Stimulated activated CD8-positive, alpha-beta memory T cell treated with anti-CD3 and anti-CD28 coated beads, Interleukin-4, amount 100 ng/mL, for 4 hours (primary cell): ENCODE data around the gene PRAC2.
"Not testable (repeated sequence)": the region's sequence is repeated elsewhere in the genome, so short reads cannot be mapped to it uniquely, and the experiment has no call there.

Experiments used
- DNase-seq, 2 donors: peaks; one replicate each; pipeline ENCODE4 v3.0.0-alpha.2; 2020; ENCODE audit warnings: low read depth in 2 of 2, low spot score in 1 of 2

PRAC2 gene

GRCh38 chr17:48722915-48723422 is at the start of gene PRAC2:
TSS of gene PRAC2 (plus strand) at chr17:48723185. CDS start at chr17:48724411, 1,226 bp downstream.
- no peak for DNase-seq

GRCh38 chr17:48676963-48677558 is 45.9 kb upstream of the PRAC2 start:
- no peak for DNase-seq

- peak; percentile 21 to 27 for DNase-seq
Measured at GRCh38 chr17:48678141-48678971, 44.6 kb upstream of the PRAC2 start.

GRCh38 chr17:48679385-48680096 is 43.4 kb upstream of the PRAC2 start:
- no peak for DNase-seq

GRCh38 chr17:48681609-48682008 is 41.4 kb upstream of the PRAC2 start:
- DNase-seq = no peak

- no peak for DNase-seq
Measured at GRCh38 chr17:48690655-48691054, 32.3 kb upstream of the PRAC2 start.

- no peak for DNase-seq
Measured at GRCh38 chr17:48692049-48692448, 30.9 kb upstream of the PRAC2 start.

- no peak for DNase-seq
Measured at GRCh38 chr17:48693178-48693577, 29.8 kb upstream of the PRAC2 start.

GRCh38 chr17:48701864-48702532 is 21.0 kb upstream of the PRAC2 start:
- DNase-seq = no peak

- DNase-seq = no peak
Measured at GRCh38 chr17:48704361-48705248, 18.4 kb upstream of the PRAC2 start.

- no peak for DNase-seq
Measured at GRCh38 chr17:48711128-48711527, 11.9 kb upstream of the PRAC2 start.

- DNase-seq = no peak
Measured at GRCh38 chr17:48715496-48716399, 7.2 kb upstream of the PRAC2 start.

- not testable (repeated sequence) for DNase-seq
Measured at GRCh38 chr17:48716549-48716948, 6.4 kb upstream of the PRAC2 start.

- no peak for DNase-seq
Measured at GRCh38 chr17:48717367-48718226, 5.4 kb upstream of the PRAC2 start.

- DNase-seq = no peak
Measured at GRCh38 chr17:48718227-48718760, 4.7 kb upstream of the PRAC2 start.

GRCh38 chr17:48718761-48719641 is 4.0 kb upstream of the PRAC2 start:
- DNase-seq = no peak

- DNase-seq = no peak
Measured at GRCh38 chr17:48719642-48720265, 3.2 kb upstream of the PRAC2 start.
